ENCODE results near the gene TRAFD1.
"Not testable (repeated sequence)": the region's sequence is repeated elsewhere in the genome, so short reads cannot be mapped to it uniquely, and the experiment has no call there.

The TRAFD1 gene

GRCh38 chr12:112125250-112125999 is at the start of gene TRAFD1:
Gene TRAFD1, plus strand, starts transcription at chr12:112125560. Its CDS starts 4,963 bp downstream, at chr12:112130523.
- peak; percentile 83 for DNase-seq

GRCh38 chr12:112087055-112087850 is 38.1 kb upstream of the TRAFD1 start:
- DNase-seq, result no peak

- DNase-seq, result no peak
These were observed 37.5 kb upstream of the TRAFD1 start for GRCh38 chr12:112087851-112088250.

- no peak for DNase-seq
These were observed 33.8 kb upstream of the TRAFD1 start for GRCh38 chr12:112091563-112091962.

GRCh38 chr12:112096070-112096469 is 29.3 kb upstream of the TRAFD1 start:
- DNase-seq, result no peak

GRCh38 chr12:112096667-112097066 is 28.7 kb upstream of the TRAFD1 start:
- DNase-seq, result no peak

GRCh38 chr12:112097641-112098040 is 27.7 kb upstream of the TRAFD1 start:
- no peak for DNase-seq

GRCh38 chr12:112100500-112100899 is 24.9 kb upstream of the TRAFD1 start:
- not testable (repeated sequence) for DNase-seq

- DNase-seq, result no peak
These were observed 23.2 kb upstream of the TRAFD1 start for GRCh38 chr12:112102127-112102526.

GRCh38 chr12:112102746-112103145 is 22.6 kb upstream of the TRAFD1 start:
- DNase-seq, result not testable (repeated sequence)

- DNase-seq, result no peak
These were observed 21.4 kb upstream of the TRAFD1 start for GRCh38 chr12:112103758-112104503.

GRCh38 chr12:112105891-112106290 is 19.5 kb upstream of the TRAFD1 start:
- DNase-seq, result no peak

GRCh38 chr12:112107306-112108201 is 17.8 kb upstream of the TRAFD1 start:
- no peak for DNase-seq

- peak; percentile 74 for DNase-seq
These were observed 16.9 kb upstream of the TRAFD1 start, which contains the start of gene NAA25 for GRCh38 chr12:112108202-112109079. Gene NAA25, minus strand, starts transcription at chr12:112108783. Its CDS starts 10 bp downstream, at chr12:112108773.

- not testable (repeated sequence) for DNase-seq
These were observed 14.3 kb upstream of the TRAFD1 start for GRCh38 chr12:112110787-112111662.

- DNase-seq, result no peak
These were observed 13.4 kb upstream of the TRAFD1 start for GRCh38 chr12:112111931-112112330.

- DNase-seq, result no peak
These were observed 12.8 kb upstream of the TRAFD1 start for GRCh38 chr12:112112409-112113133.

- DNase-seq, result no peak
These were observed 9.9 kb upstream of the TRAFD1 start for GRCh38 chr12:112115259-112116045.
